Embryonic facial prominence (tissue), 1 donor: Measurements from ENCODE around the gene PTAFR.

ENCODE experiments used
- DNase-seq: peaks from one replicate; pipeline ENCODE4 v3.0.0-alpha.2; 2016; ENCODE audit errors: extremely low spot score

PTAFR gene

GRCh38 chr1:28118640-28119307, 57.7 kb downstream of the PTAFR start:
- no peak for DNase-seq

- DNase-seq: no peak
Observed at GRCh38 chr1:28115267-28115666, 61.2 kb downstream of the PTAFR start.

GRCh38 chr1:28114844-28115243, 61.6 kb downstream of the PTAFR start:
- no peak for DNase-seq

GRCh38 chr1:28113242-28113572, 63.3 kb downstream of the PTAFR start:
- DNase-seq: no peak

- no peak for DNase-seq
Observed at GRCh38 chr1:28112388-28113241, 63.9 kb downstream of the PTAFR start.

- no peak for DNase-seq
Observed at GRCh38 chr1:28111157-28111556, 65.3 kb downstream of the PTAFR start.

- no peak for DNase-seq
Observed at GRCh38 chr1:28110555-28110954, 65.9 kb downstream of the PTAFR start.

GRCh38 chr1:28109639-28110038, 66.9 kb downstream of the PTAFR start:
- DNase-seq: no peak

GRCh38 chr1:28108001-28108400, 68.5 kb downstream of the PTAFR start:
- DNase-seq: no peak

- no peak for DNase-seq
Observed at GRCh38 chr1:28104866-28105467, 71.5 kb downstream of the PTAFR start.

GRCh38 chr1:28102189-28102588, 74.3 kb downstream of the PTAFR start:
- DNase-seq: no peak

GRCh38 chr1:28099050-28099769, 77.3 kb downstream of the PTAFR start:
- DNase-seq: no peak
